Smooth muscle cell (in vitro differentiated cells): ENCODE data around the gene ACADL. TPM values are rescaled to one million over a fixed set of nuclear protein-coding genes. Genes with fewer than 3 reads are reported as not detected.

Experiments
- DNase-seq: peaks from one replicate; lab custom pipeline; 2025; ENCODE audit not compliant: unreplicated experiment; lab: John Stamatoyannopoulos, UW
- H2AFZ ChIP-seq: fragments of 200-600 bp; sonication (generic); 2 replicates; pipeline ENCODE4 v1.6.0; 2016; ENCODE audit warnings: antibody characterized with exemption, low read depth, mild to moderate bottlenecking
- H3F3A ChIP-seq: fragments of 200-600 bp; sonication (generic); 2 replicates; pipeline ENCODE4 v1.6.0; 2017; ENCODE audit warnings: antibody characterized with exemption, low read depth
- H3K27ac ChIP-seq: fragments of 200-600 bp; sonication (generic); 2 replicates; pipeline ENCODE4 v1.5.1; 2016; ENCODE audit warnings: low read depth, mild to moderate bottlenecking
- H3K27me3 ChIP-seq: fragments of 200-600 bp; sonication (generic); 2 replicates; pipeline ENCODE4 v1.6.1; 2016; ENCODE audit warnings: low read depth, mild to moderate bottlenecking
- H3K36me3 ChIP-seq: fragments of 200-600 bp; sonication (generic); 2 replicates; pipeline ENCODE4 v1.5.1; 2016; ENCODE audit warnings: low read depth
- H3K4me1 ChIP-seq: fragments of 200-600 bp; sonication (generic); 2 replicates; pipeline ENCODE4 v1.5.1; 2016; ENCODE audit warnings: low read depth
- H3K4me2 ChIP-seq: fragments of 200-600 bp; sonication (generic); 2 replicates; pipeline ENCODE4 v1.6.0; 2016; ENCODE audit warnings: mild to moderate bottlenecking
- H3K4me3 ChIP-seq: fragments of 200-600 bp; sonication (generic); 2 replicates; pipeline ENCODE4 v1.5.1; 2016; ENCODE audit warnings: mild to moderate bottlenecking
- H3K79me2 ChIP-seq: fragments of 200-600 bp; sonication (generic); 2 replicates; pipeline ENCODE4 v1.6.0; 2016; ENCODE audit warnings: low read depth, mild to moderate bottlenecking
- H3K9ac ChIP-seq: fragments of 200-600 bp; sonication (generic); 2 replicates; pipeline ENCODE4 v1.6.0; 2016; ENCODE audit warnings: low read depth
- H3K9me3 ChIP-seq: fragments of 200-600 bp; sonication (generic); replicated peaks from 2 replicates; pipeline ENCODE4 v1.5.1; 2016; ENCODE audit warnings: low read depth
- H4K20me1 ChIP-seq: fragments of 200-600 bp; sonication (generic); 2 replicates; pipeline ENCODE4 v1.6.0; 2016; ENCODE audit warnings: low read depth
- CTCF ChIP-seq: fragments of 200-600 bp; sonication (generic); IDR thresholded peaks from 2 replicates; pipeline ENCODE4 v1.5.1; 2017; ENCODE audit warnings: borderline replicate concordance, mild to moderate bottlenecking, antibody characterized with exemption; ENCODE audit not compliant: insufficient read depth, poor library complexity, severe bottlenecking
- WGBS: methylation state at CpG from one replicate; pipeline ENCODE4 v1.1.7; 2016; ENCODE audit warnings: low lambda C conversion rate; 5-methylcytosine and 5-hydroxymethylcytosine counted together
- polyA plus RNA-seq: library from polyadenylated mRNA; unstranded; fragments of >200 nt; fragmentation: Nextera tagmentation; extraction: Ambion mirVana; gene quantifications from 2 replicates; pipeline ENCODE4 v1.2.1, GENCODE V29; 2016
- total RNA-seq: library from RNA; depleted of rRNA; stranded (reverse); fragments of >200 nt; gene quantifications from 2 replicates; pipeline ENCODE4 v1.2.3, GENCODE V29; 2014

Gene ACADL
- total and polyA plus RNA-seq, 2 experiments from 2014 or later: 1.3 to 6.2 TPM

GRCh38 chr2:210267698-210268097 is 42.5 kb upstream of the ACADL start:
- TF ChIP-seq CTCF: no peak
- Histone ChIP-seq H3K79me2 (no peaks in the 10 kb centered on the region), H3K4me2 (no peak overlapping the region), H3K9ac (no peak overlapping the region), H3K4me1 (no peaks in the 10 kb centered on the region), H3K4me3 (no peak overlapping the region), H2AFZ (no peak overlapping the region), H3K36me3 (no peaks in the 10 kb centered on the region), H3F3A (no peaks in the 10 kb centered on the region), H3K27me3 (no peaks in the 10 kb centered on the region), H4K20me1 (no peaks in the 10 kb centered on the region), H3K9me3 (no peaks in the 10 kb centered on the region), H3K27ac (no peak overlapping the region)
- no peak for DNase-seq
- 91% methylated on average over 1 of the region's 1 CpG for WGBS

GRCh38 chr2:210264282-210264681 is 39.0 kb upstream of the ACADL start:
- no peak overlapping the region for H3K4me3 ChIP-seq
- DNase-seq: no peak
- no peak for TF ChIP-seq CTCF
- no peak overlapping the region for H3K27ac ChIP-seq
- no peaks in the 10 kb centered on the region for H3F3A ChIP-seq
- no peaks in the 10 kb centered on the region for H3K79me2 ChIP-seq
- H2AFZ ChIP-seq: no peak overlapping the region
- H3K36me3 ChIP-seq: no peaks in the 10 kb centered on the region
- no peak overlapping the region for H3K9ac ChIP-seq
- no peaks in the 10 kb centered on the region for H3K9me3 ChIP-seq
- no peak overlapping the region for H3K4me2 ChIP-seq
- no peaks in the 10 kb centered on the region for H3K4me1 ChIP-seq
- 85% methylated on average over 1 of the region's 1 CpG for WGBS
- no peaks in the 10 kb centered on the region for H4K20me1 ChIP-seq
- H3K27me3 ChIP-seq: no peaks in the 10 kb centered on the region

- no peak overlapping the region for H2AFZ ChIP-seq
- no peak overlapping the region for H3K4me3 ChIP-seq
- WGBS: 40% methylated on average over 2 of the region's 2 CpGs
- H3K27ac ChIP-seq: no peak overlapping the region
- no peak for TF ChIP-seq CTCF
- no peaks in the 10 kb centered on the region for H3K9me3 ChIP-seq
- H4K20me1 ChIP-seq: no peaks in the 10 kb centered on the region
- H3K36me3 ChIP-seq: no peaks in the 10 kb centered on the region
- H3K79me2 ChIP-seq: no peaks in the 10 kb centered on the region
- no peak overlapping the region for H3K9ac ChIP-seq
- H3K4me2 ChIP-seq: no peak overlapping the region
- H3K27me3 ChIP-seq: no peaks in the 10 kb centered on the region
- DNase-seq: no peak
- no peaks in the 10 kb centered on the region for H3F3A ChIP-seq
- H3K4me1 ChIP-seq: no peaks in the 10 kb centered on the region
Observed at GRCh38 chr2:210263841-210264240, 38.6 kb upstream of the ACADL start.

- WGBS: 83% methylated on average over 2 of the region's 2 CpGs
- Histone ChIP-seq H3K9me3 (no peaks in the 10 kb centered on the region), H3K4me3 (no peak overlapping the region), H4K20me1 (no peaks in the 10 kb centered on the region), H3K36me3 (no peaks in the 10 kb centered on the region), H2AFZ (no peak overlapping the region), H3K79me2 (no peaks in the 10 kb centered on the region), H3K4me2 (no peak overlapping the region), H3K27me3 (no peaks in the 10 kb centered on the region), H3K27ac (no peak overlapping the region), H3K9ac (no peak overlapping the region), H3F3A (no peaks in the 10 kb centered on the region), H3K4me1 (no peaks in the 10 kb centered on the region)
- TF ChIP-seq CTCF: no peak
- DNase-seq: no peak
Observed at GRCh38 chr2:210262036-210262435, 36.8 kb upstream of the ACADL start.
